Uterus (tissue), 2 donors: ENCODE measurements around the gene ALG1.
"Not testable (repeated sequence)": the region's sequence is repeated elsewhere in the genome, so short reads cannot be mapped to it uniquely, and the experiment has no call there.

ENCODE experiments used
- CTCF ChIP-seq, 4 experiments: fragments of 200-600 bp in 2 of 4; fragments of 450-650 bp in 2 of 4; sonication (generic) in 2 of 4; IDR thresholded peaks; one replicate each; pipeline ENCODE4 v1.5.1; 2016 to 2019; ENCODE audit warnings: antibody characterized with exemption in 4 of 4, mild to moderate bottlenecking in 2 of 4, moderate library complexity in 1 of 4
- POLR2A ChIP-seq, 2 donors: fragments of 450-650 bp; IDR thresholded peaks; one replicate each; pipeline ENCODE4 v1.6.1; 2016; ENCODE audit warnings: antibody characterized with exemption in 2 of 2, mild to moderate bottlenecking in 1 of 2, moderate library complexity in 1 of 2

- not testable (repeated sequence) for TF ChIP-seq POLR2A, CTCF (IDR thresholded peaks at IDR 0.05)
Observed at GRCh38 chr16:5093746-5094145, 22.1 kb downstream of the ALG1 start.
